Activated CD8-positive, alpha-beta memory T cell treated with anti-CD3 and anti-CD28 coated beads, Interleukin-2, amount 50 U/mL, for 1 hour (primary cell): ENCODE measurements around the gene RETREG3.
"Not testable (repeated sequence)": the region's sequence is repeated elsewhere in the genome, so short reads cannot be mapped to it uniquely, and the experiment has no call there.

Source experiments
- DNase-seq: peaks from one replicate; pipeline ENCODE4 v3.0.0-alpha.2; 2020; ENCODE audit errors: extremely low read depth

The RETREG3 gene

GRCh38 chr17:42612013-42612412, 2.8 kb upstream of the RETREG3 start:
- no peak for DNase-seq

DNA sequence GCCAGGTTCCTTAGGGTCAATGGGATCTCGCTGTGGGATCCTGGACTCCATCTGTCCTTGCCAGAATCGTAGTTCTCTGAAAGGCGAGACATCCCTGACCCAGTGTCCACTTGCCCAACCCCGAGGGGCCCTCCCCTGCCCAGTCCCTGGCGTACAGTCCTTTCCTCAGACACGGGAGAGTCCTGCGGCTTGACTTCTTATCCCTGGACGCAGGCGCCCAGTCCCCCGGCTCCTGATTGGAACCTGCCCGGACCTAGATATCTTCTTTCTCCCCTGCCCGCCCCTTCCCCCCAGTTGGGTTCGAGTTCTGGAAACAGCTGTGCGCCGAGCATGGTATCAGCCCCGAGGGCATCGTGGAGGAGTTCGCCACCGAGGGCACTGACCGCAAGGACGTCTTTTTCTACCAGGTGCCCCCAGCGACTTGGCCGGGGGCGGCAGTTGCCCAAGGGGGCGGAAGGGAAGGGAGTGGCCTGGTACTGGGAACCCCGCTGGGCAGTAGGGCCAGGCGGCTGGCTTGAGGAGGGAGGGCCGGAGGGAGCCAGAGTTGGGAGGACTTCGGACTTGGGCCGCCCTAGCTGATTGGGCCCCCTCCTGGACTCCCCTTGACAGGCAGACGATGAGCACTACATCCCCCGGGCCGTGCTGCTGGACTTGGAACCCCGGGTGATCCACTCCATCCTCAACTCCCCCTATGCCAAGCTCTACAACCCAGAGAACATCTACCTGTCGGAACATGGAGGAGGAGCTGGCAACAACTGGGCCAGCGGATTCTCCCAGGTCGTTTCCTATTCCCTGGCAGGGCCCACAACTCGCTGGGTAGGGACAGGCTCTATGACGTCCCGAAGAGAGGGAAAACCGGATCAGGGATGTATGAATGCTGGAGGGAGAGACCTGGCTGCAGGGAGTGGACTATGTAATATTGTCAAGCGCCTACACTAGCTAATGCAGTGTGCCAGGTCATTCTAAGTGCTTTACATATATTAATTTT, 934 bp upstream of the RETREG3 start:
- not testable (repeated sequence) for DNase-seq

GRCh38 chr17:42608305-42609181, 631 bp downstream of the RETREG3 start:
- no peak for DNase-seq

GRCh38 chr17:42607769-42608168, 1.4 kb downstream of the RETREG3 start:
- no peak for DNase-seq

- no peak for DNase-seq
Observed at GRCh38 chr17:42603318-42603717, 5.9 kb downstream of the RETREG3 start.

- no peak for DNase-seq
Observed at GRCh38 chr17:42598905-42599304, 10.3 kb downstream of the RETREG3 start.

DNA sequence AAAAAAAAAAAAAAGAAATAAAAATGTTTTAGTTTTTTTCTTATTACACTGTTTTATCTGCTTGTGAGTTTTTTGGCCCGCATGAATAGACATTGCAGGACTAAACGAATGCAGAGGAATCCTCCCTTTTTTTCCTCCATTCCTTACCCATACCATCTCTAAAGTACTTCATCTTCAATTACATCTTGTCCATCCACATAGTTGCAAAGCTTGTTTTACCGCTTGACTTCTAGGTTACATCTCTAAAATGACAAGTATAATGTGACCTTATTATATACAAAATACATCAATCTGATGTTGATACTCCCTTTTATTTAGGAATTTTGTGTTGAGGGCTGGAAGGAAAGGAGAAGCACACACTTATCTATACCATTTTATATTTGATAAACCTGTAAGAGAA, 12.8 kb downstream of the RETREG3 start:
- no peak for DNase-seq

DNA sequence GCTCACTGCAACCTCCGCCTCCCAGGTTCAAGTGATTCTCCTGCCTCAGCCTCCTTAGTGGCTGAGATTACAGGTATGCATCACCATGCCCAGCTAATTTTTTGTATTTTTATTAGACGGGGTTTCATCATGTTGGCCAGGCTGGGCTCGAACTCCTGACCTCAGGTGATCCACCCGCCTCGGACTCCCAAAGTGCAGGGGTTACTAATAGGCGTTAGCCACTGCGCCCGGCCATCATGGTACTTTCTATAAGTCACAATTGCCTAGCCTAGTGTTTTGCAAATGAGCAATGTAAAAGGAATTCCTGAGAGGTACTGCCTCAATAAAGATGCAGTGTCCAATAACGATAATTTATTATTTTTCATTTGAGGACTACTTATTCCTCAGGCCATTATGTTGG, 17.8 kb downstream of the RETREG3 start:
- DNase-seq = no peak

- DNase-seq = no peak
Observed at GRCh38 chr17:42590886-42591285, 18.3 kb downstream of the RETREG3 start.

- DNase-seq = no peak
Observed at GRCh38 chr17:42586514-42587230, 22.5 kb downstream of the RETREG3 start.

- DNase-seq = no peak
Observed at GRCh38 chr17:42585353-42585752, 23.8 kb downstream of the RETREG3 start.

GRCh38 chr17:42584880-42585279, 24.3 kb downstream of the RETREG3 start:
- DNase-seq = no peak

GRCh38 chr17:42581744-42582270, 27.4 kb downstream of the RETREG3 start:
- DNase-seq = no peak

GRCh38 chr17:42579794-42580551, 29.2 kb downstream of the RETREG3 start:
- DNase-seq = no peak

DNA sequence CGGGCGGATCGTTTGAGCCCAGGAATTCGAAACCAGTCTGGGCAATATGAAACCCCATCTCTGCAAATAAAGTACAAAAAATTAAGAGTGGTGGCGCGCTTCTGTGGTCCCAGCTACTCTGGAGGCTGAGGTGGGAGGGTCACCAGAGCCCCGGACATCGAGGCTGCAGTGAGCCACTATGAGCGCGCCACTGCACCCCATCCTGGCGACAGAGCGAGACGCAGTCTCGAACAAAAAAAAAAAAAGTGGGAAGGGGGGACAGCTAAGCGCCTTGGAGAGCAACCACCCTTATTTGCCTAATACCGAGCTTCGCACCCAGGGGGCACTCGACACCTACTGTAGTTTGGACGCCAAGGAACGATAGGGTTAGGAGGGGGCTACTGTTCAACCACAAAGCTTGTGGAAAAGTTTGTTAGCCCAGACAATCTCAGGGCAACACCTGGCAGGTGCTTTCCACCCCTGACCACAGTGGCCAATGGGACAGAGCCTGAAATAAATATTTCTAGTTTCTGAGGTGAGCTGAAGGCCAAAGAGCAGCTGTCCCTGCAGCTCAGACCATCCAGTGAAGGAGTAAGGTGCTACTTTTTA, 30.8 kb downstream of the RETREG3 start:
- DNase-seq = no peak

DNA sequence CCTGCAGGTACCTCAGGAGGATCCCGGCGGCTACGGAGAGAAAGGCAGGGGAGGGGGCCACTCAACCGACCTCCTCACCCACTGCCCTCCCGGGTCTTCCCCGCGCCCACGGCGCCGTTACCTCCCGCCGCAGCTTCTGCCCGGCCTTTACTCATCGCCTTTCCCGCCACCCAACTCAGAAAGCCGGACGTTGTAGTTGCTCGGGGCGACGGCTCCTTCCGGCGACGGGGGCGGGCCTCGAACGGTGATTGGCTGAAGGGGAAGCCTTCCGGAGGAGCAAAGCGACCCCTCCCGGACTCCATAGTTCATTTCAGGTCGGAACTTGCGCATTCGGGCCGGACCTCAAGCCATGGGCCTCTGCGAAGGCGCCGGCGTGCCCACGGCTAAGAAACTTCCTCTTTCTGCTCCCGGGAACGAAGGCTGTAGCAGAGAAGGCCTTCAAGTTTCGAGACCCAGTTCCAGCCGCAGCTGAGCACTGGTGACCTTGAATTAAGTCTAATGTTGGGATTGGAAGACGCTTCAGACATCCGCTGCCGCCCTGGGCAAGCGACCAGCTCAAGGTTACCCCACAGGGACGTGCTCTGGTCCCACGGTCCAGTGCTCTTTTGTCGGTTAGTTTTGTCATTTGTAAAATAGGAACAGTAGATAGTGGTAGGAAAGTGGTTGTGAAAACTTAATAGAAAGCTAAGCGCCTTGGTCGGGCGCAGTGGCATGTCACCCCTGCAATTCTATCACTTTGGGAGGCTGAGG, 31.5 kb downstream of the RETREG3 start, which contains the start of gene PSMC3IP:
TSS of gene PSMC3IP (minus strand) at position 198 of the 750 bp plus-strand sequence. CDS start at position 155, 43 bp downstream.
- peak; percentile 66 for DNase-seq

GRCh38 chr17:42577140-42577531, 32.0 kb downstream of the RETREG3 start:
- DNase-seq = no peak

GRCh38 chr17:42574463-42574862, 34.7 kb downstream of the RETREG3 start:
- no peak for DNase-seq

DNA sequence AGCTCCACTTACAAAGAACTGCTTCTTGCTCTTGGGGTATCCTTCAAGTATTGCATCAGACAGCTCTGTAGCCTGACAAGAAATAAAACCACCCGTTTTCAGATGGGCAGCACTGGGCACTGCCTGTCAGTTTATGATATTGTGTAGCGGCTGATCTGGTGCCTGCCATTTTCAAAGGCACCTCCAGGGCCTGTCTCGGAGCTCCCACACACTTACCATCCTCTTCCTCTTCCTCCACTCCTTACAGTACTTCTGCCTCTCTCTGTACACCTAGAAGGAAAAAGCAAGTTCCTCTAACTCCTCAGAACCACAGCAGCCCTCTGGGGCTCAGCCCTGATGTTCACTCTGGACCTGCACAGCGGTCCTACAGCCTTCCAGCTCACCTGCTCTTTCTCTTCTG, 36.1 kb downstream of the RETREG3 start:
- no peak for DNase-seq
